Fibroblast of skin of right quadriceps (primary cell): Measurements from ENCODE around the gene ICOS.
A peak's percentile ranks its signal among the peaks of the same experiment; 100 is the strongest.
"Not testable (repeated sequence)": the region's sequence is repeated elsewhere in the genome, so short reads cannot be mapped to it uniquely, and the experiment has no call there.

Source experiments
- DNase-seq: peaks from one replicate; pipeline ENCODE4 v3.0.0-alpha.2; 2013

ICOS gene

DNA sequence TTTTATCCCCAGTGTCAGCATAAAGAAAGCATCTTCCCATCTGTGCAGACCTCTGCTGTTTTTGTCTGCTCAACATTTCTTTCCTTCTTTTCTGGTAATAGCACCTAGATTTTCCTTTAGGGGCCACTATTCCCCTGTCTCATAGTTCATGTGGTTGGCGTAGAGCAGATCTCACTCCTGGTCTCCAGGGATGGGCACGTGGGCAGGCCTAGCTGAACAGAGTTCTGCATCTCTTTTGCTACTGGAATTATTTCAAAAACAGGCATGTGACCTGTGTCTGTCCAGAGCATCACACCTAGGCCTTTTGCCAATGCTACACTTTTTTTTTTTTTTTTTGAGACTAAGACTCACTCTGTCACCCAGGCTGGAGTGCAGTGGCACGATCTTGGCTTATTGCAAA, 17.7 kb upstream of the ICOS start:
- no peak for DNase-seq

DNA sequence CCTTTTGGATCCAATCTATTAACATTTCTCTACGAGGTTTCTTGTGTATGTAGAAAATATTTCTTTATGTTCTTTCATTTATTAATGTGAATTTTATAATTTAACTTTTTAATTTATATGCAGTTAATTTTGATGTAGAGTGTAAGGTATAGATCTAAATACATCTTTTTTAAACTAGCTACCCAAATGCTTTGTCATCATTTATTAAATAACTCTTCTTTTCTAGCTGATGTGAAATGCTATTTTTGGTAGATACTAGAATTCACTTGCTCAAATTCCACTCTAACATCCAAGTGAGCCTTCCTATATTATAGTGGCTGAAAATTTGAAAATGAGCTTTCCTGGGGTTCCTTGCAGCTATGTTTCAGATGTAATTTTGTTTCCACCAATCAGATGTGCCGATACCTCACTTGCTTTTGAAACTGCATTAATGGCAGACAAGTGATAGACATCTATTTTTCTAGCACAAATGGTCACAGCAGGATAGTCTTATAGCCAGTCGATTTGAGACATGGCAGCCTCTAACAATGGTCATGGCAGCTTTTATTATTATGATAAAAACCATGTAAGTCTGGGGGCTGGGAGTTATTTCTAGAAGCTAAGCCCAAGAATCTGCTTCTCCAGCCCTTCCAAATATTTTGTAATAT, 10.9 kb upstream of the ICOS start:
- DNase-seq, result no peak

- DNase-seq, result no peak
Measured at GRCh38 chr2:203928849-203929248, 7.7 kb upstream of the ICOS start.

DNA sequence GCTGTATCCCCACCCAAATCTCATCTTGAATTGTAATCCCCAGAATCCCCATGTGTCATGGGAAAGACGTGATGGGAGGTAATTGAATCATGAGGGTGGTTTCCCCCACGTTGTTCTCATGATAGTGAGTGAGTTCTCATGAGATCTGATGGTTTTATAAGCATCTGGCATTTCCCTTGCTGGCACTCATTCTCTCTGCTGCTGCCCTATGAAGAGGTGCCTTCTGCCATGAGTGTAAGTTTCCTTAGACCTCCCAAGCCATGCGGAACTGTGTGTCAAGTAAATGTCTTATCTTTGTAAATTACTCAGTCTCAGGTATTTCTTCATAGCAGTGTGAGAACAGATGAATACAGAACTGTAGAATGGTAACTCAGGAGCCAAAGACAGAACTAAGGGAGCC, 5.3 kb upstream of the ICOS start:
- DNase-seq, result not testable (repeated sequence)

GRCh38 chr2:203934041-203934492, 2.5 kb upstream of the ICOS start:
- no peak for DNase-seq

GRCh38 chr2:203934711-203935438, 1.7 kb upstream of the ICOS start:
- DNase-seq, result no peak

DNA sequence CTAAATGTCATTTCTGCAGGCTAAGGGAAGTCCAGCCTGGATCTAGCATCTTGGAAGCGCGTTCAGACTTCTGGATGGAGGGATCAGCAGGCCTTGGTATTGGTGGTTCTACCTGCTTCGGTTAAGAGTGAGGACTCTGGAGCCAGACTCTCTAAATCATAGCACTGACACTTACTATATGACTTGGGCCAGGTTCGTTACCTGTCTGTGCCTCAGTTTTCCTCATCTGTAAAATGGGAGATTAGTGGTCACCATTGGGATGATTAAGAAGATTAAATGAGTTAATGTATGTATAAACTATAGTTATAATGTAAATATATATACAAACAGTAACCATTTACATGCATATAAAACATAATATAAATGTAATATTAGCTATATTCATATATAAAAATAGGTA, 995 bp upstream of the ICOS start:
- no peak for DNase-seq

- no peak for DNase-seq
Measured at GRCh38 chr2:203936949-203937348, 386 bp downstream of the ICOS start.

DNA sequence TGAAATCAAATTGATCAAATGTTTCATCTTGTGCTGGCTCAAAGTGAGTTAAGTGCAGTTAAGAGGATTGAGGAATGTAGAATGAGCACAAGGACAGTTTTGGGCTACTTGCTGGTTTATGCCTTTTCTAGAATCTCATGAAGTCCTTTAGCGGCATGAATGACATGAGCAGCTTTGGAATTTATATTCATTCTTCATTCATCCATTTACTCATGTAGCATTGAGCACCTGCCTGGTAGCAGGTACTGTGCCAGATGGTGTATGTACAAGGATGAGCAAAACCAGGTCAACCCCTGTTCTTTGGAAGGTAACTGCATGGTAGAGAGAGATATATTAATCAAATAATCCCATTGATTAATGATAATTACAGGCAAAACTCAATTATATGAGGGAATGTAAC, 1.2 kb downstream of the ICOS start:
- no peak for DNase-seq

GRCh38 chr2:203940039-203940438, 3.5 kb downstream of the ICOS start:
- DNase-seq, result no peak

DNA sequence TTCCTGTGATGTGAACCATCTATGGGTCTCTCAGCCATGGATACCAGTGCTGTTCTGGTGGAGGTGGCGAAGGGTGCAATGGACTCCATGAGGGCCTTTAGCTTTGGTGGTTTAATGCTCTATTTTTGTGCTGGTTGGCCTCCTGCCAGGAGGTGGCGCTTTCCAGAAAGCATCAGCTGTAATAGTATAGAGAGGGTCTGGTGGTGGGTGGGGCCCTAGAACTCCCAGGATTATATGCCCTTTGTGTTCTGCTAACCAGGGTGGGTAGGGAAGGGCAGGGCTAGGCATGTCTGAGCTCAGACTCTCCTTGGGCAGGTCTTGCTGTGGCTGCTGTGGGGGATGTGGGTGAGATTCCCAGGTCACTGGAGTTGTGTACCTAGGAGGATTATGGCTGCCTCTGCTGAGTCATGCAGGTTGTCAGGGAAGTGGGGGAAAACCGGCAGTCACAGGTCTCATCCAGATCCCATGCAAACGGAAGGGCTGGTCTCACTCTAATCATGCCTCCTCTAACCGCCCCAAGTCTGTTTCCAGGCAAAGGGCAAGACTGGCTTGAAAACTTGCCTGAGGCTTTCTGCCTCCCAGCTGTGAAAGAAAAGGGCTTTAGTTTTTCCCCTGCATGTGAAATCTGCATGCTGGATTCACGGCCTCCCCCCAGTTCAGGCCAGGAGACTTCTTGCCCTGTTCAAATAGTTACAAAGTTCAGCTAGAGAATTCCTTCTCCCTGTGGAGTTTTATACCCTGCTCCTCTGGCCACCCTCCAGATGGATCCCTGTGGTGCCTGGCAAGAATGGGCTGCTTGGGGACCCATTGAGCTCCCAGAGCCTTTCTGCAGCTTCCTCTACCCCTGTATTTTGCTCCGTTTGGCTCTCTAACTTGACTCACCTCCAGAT, 7.2 kb downstream of the ICOS start:
- not testable (repeated sequence) for DNase-seq

- no peak for DNase-seq
Measured at GRCh38 chr2:203948733-203949132, 12.2 kb downstream of the ICOS start.

DNA sequence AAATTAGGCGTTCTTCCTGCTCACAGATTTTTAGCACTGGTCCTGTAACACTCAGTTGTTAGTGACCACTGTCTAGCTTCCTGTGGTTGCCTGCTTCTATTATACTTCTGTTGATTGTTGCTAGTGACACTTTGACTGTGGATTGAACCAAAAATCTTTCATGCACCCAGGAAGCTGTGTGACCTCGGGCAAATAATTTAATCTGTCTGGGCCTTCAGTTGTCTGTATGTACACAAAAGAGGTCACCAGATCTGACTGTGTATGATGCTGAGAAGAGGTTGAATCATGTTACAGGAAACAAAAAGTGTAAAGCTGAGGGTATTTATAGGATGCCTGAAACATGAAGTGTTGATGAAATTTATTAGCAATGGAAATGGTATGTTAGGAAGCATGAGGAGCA, 12.7 kb downstream of the ICOS start:
- DNase-seq, result peak; percentile 45

DNA sequence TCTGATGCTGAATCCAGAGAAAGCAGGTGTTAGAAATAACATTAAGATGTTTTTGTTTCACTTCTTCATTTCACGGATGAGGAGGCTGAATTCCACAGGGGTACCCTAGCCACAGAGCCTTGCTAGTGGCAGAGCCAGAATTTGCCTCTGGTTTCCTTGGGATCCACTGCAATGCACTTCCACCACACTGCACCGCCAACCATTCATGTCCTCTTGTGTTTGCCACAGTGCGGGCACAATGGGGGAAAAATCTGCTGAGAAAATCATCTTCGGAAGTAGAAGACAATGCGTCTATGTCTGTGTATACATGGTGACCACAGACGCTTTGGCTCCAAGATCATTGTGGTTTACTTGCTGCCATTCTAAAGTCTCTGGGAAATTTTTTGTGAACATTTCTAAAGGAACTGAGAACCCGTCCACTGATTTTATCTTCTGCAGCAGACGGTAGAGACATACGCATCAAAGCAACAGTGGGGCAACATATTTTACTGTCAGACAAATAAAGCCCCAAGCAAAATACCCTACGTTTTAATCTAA, 14.9 kb downstream of the ICOS start:
- no peak for DNase-seq

- no peak for DNase-seq
Measured at GRCh38 chr2:203959265-203959664, 22.7 kb downstream of the ICOS start.

- DNase-seq, result no peak
Measured at GRCh38 chr2:203959672-203960071, 23.1 kb downstream of the ICOS start.

DNA sequence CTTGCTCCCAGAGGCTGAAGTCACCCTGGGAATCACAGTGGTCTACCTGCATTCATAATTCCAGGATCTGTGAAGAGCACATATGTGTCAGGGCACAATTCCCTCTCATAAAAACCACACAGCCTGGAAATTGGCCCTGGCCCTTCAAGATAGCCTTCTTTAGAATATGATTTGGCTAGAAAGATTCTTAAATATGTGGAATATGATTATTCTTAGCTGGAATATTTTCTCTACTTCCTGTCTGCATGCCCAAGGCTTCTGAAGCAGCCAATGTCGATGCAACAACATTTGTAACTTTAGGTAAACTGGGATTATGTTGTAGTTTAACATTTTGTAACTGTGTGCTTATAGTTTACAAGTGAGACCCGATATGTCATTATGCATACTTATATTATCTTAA, 24.2 kb downstream of the ICOS start:
- DNase-seq, result peak; percentile 2

DNA sequence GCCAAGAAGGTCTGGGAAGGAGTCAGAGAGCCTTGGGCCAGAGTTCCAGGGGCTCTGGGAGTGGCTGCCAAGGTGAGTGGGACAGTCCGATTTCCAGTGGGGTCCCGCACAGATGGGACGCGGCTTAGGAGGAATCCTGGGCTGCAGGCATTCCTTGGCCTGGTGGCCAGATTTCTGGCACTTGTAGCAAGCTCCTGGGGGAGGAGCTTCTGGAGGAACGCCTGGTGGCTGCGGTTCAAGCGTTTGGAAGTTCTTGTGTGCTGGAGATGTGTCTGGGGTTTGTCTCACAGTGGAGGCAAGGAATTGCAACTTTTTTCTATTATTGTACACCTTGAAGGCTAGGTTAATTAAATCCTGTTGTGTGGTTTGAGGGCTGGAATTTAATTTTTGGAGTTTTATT, 28.6 kb downstream of the ICOS start:
- DNase-seq, result not testable (repeated sequence)

- DNase-seq, result no peak
Measured at GRCh38 chr2:203971251-203971650, 34.7 kb downstream of the ICOS start.

GRCh38 chr2:203972066-203972465, 35.5 kb downstream of the ICOS start:
- no peak for DNase-seq

DNA sequence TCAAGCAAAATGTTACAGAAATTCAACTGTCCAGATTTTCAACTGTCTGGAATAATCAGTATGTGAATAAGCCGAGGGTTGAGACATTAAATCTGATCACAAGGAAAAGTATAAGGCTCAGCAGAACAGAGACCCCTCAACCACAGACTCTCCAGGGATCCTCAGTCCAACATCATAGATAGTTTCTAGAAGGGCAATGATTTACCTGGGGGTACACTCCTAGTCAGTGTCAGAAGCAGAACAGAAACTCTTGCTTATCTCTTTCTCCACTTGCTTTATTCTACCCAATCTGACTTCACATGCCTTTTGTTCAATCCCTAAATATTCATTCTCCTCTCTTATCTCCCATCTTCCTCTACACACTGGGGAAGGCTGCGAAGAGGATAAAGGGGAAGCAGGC, 36.4 kb downstream of the ICOS start:
- no peak for DNase-seq

GRCh38 chr2:203973676-203974075, 37.1 kb downstream of the ICOS start:
- no peak for DNase-seq

DNA sequence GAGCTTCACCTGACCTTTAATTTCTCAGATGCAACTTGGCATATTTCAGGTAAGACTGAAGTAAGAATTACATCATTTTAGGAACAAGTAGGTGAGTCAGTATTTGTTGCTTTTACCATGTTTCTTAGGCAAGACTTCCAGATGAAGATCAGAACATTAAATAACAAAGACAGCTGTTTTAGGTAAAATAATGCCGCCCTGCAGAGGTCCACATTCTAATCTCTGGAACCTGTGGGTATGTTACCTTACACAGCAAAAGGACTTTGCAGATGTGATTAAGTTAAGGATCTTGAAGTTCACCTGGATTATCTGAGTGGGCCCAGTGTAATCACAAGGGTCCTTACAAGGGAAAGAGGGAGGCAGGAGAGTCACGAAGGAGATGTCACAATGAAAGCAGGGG, 39.3 kb downstream of the ICOS start:
- DNase-seq, result no peak
